B cell (primary cell): ENCODE data around the gene MAML2. TPM values are rescaled to one million over a fixed set of nuclear protein-coding genes. Genes with fewer than 3 reads are reported as not detected.

Source experiments
- ATAC-seq: fragments of 200-7000 bp; cut with Tn5 transposase; one replicate; pipeline ENCODE4 v1.10.0; 2021; ENCODE audit warnings: low read depth, mild to moderate bottlenecking, moderate number of reproducible peaks, moderate library complexity
- CTCF ChIA-PET: fragments of 350-600 bp; sonication (Branson Sonifier 250); formaldehyde crosslinking; loops from one replicate; lab custom pipeline; 2021; ENCODE audit warnings: antibody characterized with exemption, inconsistent platforms; lab: Charles Lee
- POLR2A ChIA-PET: fragments of 350-600 bp; sonication (Branson Sonifier 250); formaldehyde crosslinking; loops from one replicate; lab custom pipeline; 2021; ENCODE audit warnings: antibody characterized with exemption; lab: Charles Lee
- DNase-seq: peaks from one replicate; pipeline ENCODE4 v3.0.0; 2013
- H2AFZ ChIP-seq: 2 replicates; pipeline ENCODE4 v1.6.1; 2012; ENCODE audit warnings: mild to moderate bottlenecking, low read depth, low read length; ENCODE audit not compliant: insufficient read depth, poor library complexity, severe bottlenecking
- H3K27ac ChIP-seq, 2 donors: 1 replicate in 1 of 2; 2 replicates in 1 of 2; pipeline ENCODE4 v1.5.1; 2012 to 2013; ENCODE audit warnings: low read length in 2 of 2, mild to moderate bottlenecking in 2 of 2, moderate library complexity in 1 of 2
- H3K27me3 ChIP-seq, 4 experiments: fragments of 200-600 bp in 1 of 4; sonication (generic) in 1 of 4; replicated peaks in 1 of 4; 1 replicate in 2 of 4; 2 replicates in 2 of 4; pipeline versions ENCODE4 v1.6.1 to v1.7.0; 2013 to 2016; ENCODE audit warnings: low read length in 3 of 4, mild to moderate bottlenecking in 2 of 4, mixed read lengths in 1 of 4, moderate library complexity in 1 of 4; ENCODE audit not compliant: insufficient read depth in 4 of 4, control insufficient read depth in 3 of 4; ENCODE audit errors: control extremely low read depth in 1 of 4
- H3K36me3 ChIP-seq, 2 experiments: replicated peaks in 1 of 2; 1 replicate in 1 of 2; 2 replicates in 1 of 2; pipeline versions ENCODE4 v1.6.1 to v1.7.1; 2013; ENCODE audit warnings: low read length in 1 of 2; ENCODE audit not compliant: insufficient read depth in 2 of 2, control insufficient read depth in 1 of 2; ENCODE audit errors: control extremely low read depth in 1 of 2, extremely low read depth in 1 of 2
- H3K4me1 ChIP-seq, 2 donors: fragments of 200-600 bp in 1 of 2; sonication (generic) in 1 of 2; 1 replicate in 1 of 2; 2 replicates in 1 of 2; pipeline versions ENCODE4 v1.5.1 to v1.6.1; 2013 to 2017; ENCODE audit warnings: low read length in 2 of 2; ENCODE audit not compliant: control insufficient read depth in 2 of 2, insufficient read depth in 2 of 2
- H3K4me2 ChIP-seq: replicated peaks from 2 replicates; pipeline ENCODE3; 2012; ENCODE audit warnings: mild to moderate bottlenecking, low read depth, low read length; ENCODE audit not compliant: poor library complexity, severe bottlenecking
- H3K4me3 ChIP-seq, 5 experiments: fragments of 200-600 bp in 1 of 5; sonication (generic) in 1 of 5; 1 replicate in 3 of 5; 2 replicates in 2 of 5; pipeline versions ENCODE4 v1.5.1 to v1.7.0; 2011 to 2016; ENCODE audit warnings: low read length in 4 of 5, mild to moderate bottlenecking in 4 of 5, low read depth in 2 of 5, control low read depth in 1 of 5, moderate library complexity in 1 of 5; ENCODE audit not compliant: insufficient read depth in 1 of 5; ENCODE audit errors: control extremely low read depth in 1 of 5, extremely low read depth in 1 of 5
- H3K79me2 ChIP-seq: fragments of 200-600 bp; sonication (generic); one replicate; pipeline ENCODE4 v1.6.0; 2016; ENCODE audit warnings: low read length; ENCODE audit not compliant: control insufficient read depth, insufficient read depth
- H3K9ac ChIP-seq: fragments of 200-600 bp; sonication (generic); 2 replicates; pipeline ENCODE4 v1.6.1; 2017; ENCODE audit warnings: mild to moderate bottlenecking, low read length, moderate library complexity
- H3K9me3 ChIP-seq, 3 donors: one replicate each; pipeline versions ENCODE4 v1.6.1 to v1.7.1; 2013; ENCODE audit warnings: low read length in 2 of 3; ENCODE audit not compliant: control insufficient read depth in 2 of 3, insufficient read depth in 1 of 3; ENCODE audit errors: control extremely low read depth in 1 of 3
- H4K20me1 ChIP-seq: 2 replicates; pipeline ENCODE4 v1.6.0; 2012; ENCODE audit warnings: mild to moderate bottlenecking, low read length; ENCODE audit not compliant: insufficient read depth, control insufficient read depth, poor library complexity, severe bottlenecking
- H3K27ac Mint-ChIP-seq: one replicate; pipeline ENCODE4 v1.8.0; 2021; ENCODE audit warnings: mixed read lengths
- H3K27me3 Mint-ChIP-seq: one replicate; pipeline ENCODE4 v1.8.0; 2021; ENCODE audit warnings: mixed read lengths
- H3K4me1 Mint-ChIP-seq: one replicate; pipeline ENCODE4 v1.8.0; 2021; ENCODE audit warnings: mixed read lengths
- H3K4me3 Mint-ChIP-seq: one replicate; pipeline ENCODE4 v1.8.0; 2021; ENCODE audit warnings: mixed read lengths
- H3K9me3 Mint-ChIP-seq: one replicate; pipeline ENCODE4 v1.8.0; 2022; ENCODE audit warnings: mixed read lengths; ENCODE audit not compliant: insufficient read depth
- CTCF ChIP-seq: fragments of 200-600 bp; IDR thresholded peaks from one replicate; pipeline ENCODE4 v1.8.0; 2022; ENCODE audit warnings: antibody characterized with exemption, mild to moderate bottlenecking
- EZH2 ChIP-seq: IDR thresholded peaks from 2 replicates; pipeline ENCODE4 v1.6.1; 2012; ENCODE audit warnings: borderline replicate concordance, low read depth, mild to moderate bottlenecking, moderate library complexity, low read length; ENCODE audit not compliant: insufficient read depth, poor library complexity, severe bottlenecking
- WGBS: methylation state at CpG from one replicate; pipeline ENCODE4 v1.1.5; 2013; ENCODE audit warnings: missing lambda C conversion rate; ENCODE audit not compliant: insufficient coverage; 5-methylcytosine and 5-hydroxymethylcytosine counted together
- intact Hi-C: fragments of 100-400 bp; cut with micrococcal nuclease; formaldehyde crosslinking; loops from one replicate; pipeline ENCODE4 v1.10.0; 2022
- polyA plus RNA-seq: library from polyadenylated mRNA; depleted of rRNA; stranded (reverse); fragments of >200 nt; gene quantifications from 2 replicates; pipeline ENCODE4 v1.2.3, GENCODE V29; 2012
- total RNA-seq, 2 donors: library from RNA; stranded (reverse); fragments of 120-200 nt in 1 of 2; gene quantifications; 1 replicate in 1 of 2; 2 replicates in 1 of 2; pipeline versions ENCODE4 v1.2.3 to v1.2.4, GENCODE V29; 2013 to 2022

MAML2 gene
- total and polyA plus RNA-seq, 2 donors (not counting 1 experiment from before 2014, with no cell fraction given): 10.7 to 26.4 TPM

- peaks cover 57% of the 10 kb centered on the region for H3K79me2 ChIP-seq
- no peak overlapping the region for H3K4me3 ChIP-seq
- H3K27me3 Mint-ChIP-seq: no peaks in the 10 kb centered on the region
- H3K9me3 ChIP-seq: no peaks in the 10 kb centered on the region
- no peaks in the 10 kb centered on the region for H4K20me1 ChIP-seq
- no peak overlapping the region for H3K9ac ChIP-seq
- no peak overlapping the region for H2AFZ ChIP-seq
- H3K4me1 Mint-ChIP-seq: peaks cover 32% of the 10 kb centered on the region
- no peaks in the 10 kb centered on the region for H3K9me3 Mint-ChIP-seq
- no peak overlapping the region for H3K4me2 ChIP-seq
- peaks cover 0 to 2% of the 10 kb centered on the region in 2 experiments for H3K36me3 ChIP-seq
- no peak overlapping the region for H3K27ac ChIP-seq
- no peak for TF ChIP-seq EZH2
- TF ChIP-seq CTCF: no peak
- intact Hi-C loops: no loop called here
- no peak overlapping the region for H3K4me3 Mint-ChIP-seq
- H3K27me3 ChIP-seq: no peaks in the 10 kb centered on the region
- ChIA-PET CTCF (interaction anchor here (1.0 to 2.2 kb wide), 2 partner anchors 35 to 65 kb away, joined by 3 to 7 read pairs; partner anchors contain the start of gene MAML2), POLR2A (no interaction called here)
- H3K4me1 ChIP-seq: peaks cover 3 to 12% of the 10 kb centered on the region in 2 donors
- peak overlapping the region; percentile 33 for H3K27ac Mint-ChIP-seq
- 100% methylated on average over 2 of the region's 6 CpGs for WGBS
- DNase-seq: no peak
- no peak for ATAC-seq
Observed at GRCh38 chr11:96278039-96278897, 64.7 kb downstream of the MAML2 start.

- no peak overlapping the region for H3K4me2 ChIP-seq
- TF ChIP-seq CTCF (no peak), EZH2 (no peak)
- Mint-ChIP-seq H3K4me1 (peaks cover 33% of the 10 kb centered on the region), H3K9me3 (no peaks in the 10 kb centered on the region), H3K4me3 (no peak overlapping the region), H3K27ac (no peak overlapping the region), H3K27me3 (no peaks in the 10 kb centered on the region)
- ChIA-PET CTCF (interaction anchor here (1.0 to 2.2 kb wide), 2 partner anchors 35 to 66 kb away, joined by 3 to 7 read pairs; partner anchors contain the start of gene MAML2), POLR2A (no interaction called here)
- H2AFZ ChIP-seq: no peak overlapping the region
- no peak overlapping the region for H3K9ac ChIP-seq
- intact Hi-C loops: no loop called here
- H3K9me3 ChIP-seq: no peaks in the 10 kb centered on the region
- H3K79me2 ChIP-seq: peaks cover 55% of the 10 kb centered on the region
- DNase-seq (no peak), ATAC-seq (no peak)
- H3K27ac ChIP-seq: no peak overlapping the region
- no peaks in the 10 kb centered on the region for H3K27me3 ChIP-seq
- peaks cover 4 to 15% of the 10 kb centered on the region in 2 donors for H3K4me1 ChIP-seq
- H3K4me3 ChIP-seq: no peak overlapping the region
- no peaks in the 10 kb centered on the region for H4K20me1 ChIP-seq
- peaks cover 0 to 2% of the 10 kb centered on the region in 2 experiments for H3K36me3 ChIP-seq
Observed at GRCh38 chr11:96277696-96278038, 65.3 kb downstream of the MAML2 start.
